HS-5 (cell line): ENCODE measurements around the gene MUC7.
"Not testable (repeated sequence)": the region's sequence is repeated elsewhere in the genome, so short reads cannot be mapped to it uniquely, and the experiment has no call there.

ENCODE experiments used
- DNase-seq: peaks from one replicate; pipeline ENCODE4 v3.0.0-alpha.2; 2012; ENCODE audit warnings: low read depth

Gene MUC7

GRCh38 chr4:70471897-70472296 is at the start of gene MUC7:
MUC7 (plus strand) TSS chr4:70472197; CDS start chr4:70474022, 1,825 bp downstream.
- DNase-seq: no peak

GRCh38 chr4:70425306-70425705 is 46.7 kb upstream of the MUC7 start:
- DNase-seq: no peak

- no peak for DNase-seq
Observed at GRCh38 chr4:70426789-70427188, 45.2 kb upstream of the MUC7 start.

GRCh38 chr4:70437197-70437596 is 34.8 kb upstream of the MUC7 start:
- no peak for DNase-seq

- no peak for DNase-seq
Observed at GRCh38 chr4:70442474-70442873, 29.5 kb upstream of the MUC7 start.

GRCh38 chr4:70443329-70443728 is 28.7 kb upstream of the MUC7 start:
- no peak for DNase-seq

- DNase-seq: no peak
Observed at GRCh38 chr4:70449220-70449619, 22.8 kb upstream of the MUC7 start.

GRCh38 chr4:70452946-70453345 is 19.1 kb upstream of the MUC7 start:
- DNase-seq: no peak

- no peak for DNase-seq
Observed at GRCh38 chr4:70463335-70463734, 8.7 kb upstream of the MUC7 start.

GRCh38 chr4:70473679-70474078 is 1.7 kb downstream of the MUC7 start:
- DNase-seq: peak; percentile 8

GRCh38 chr4:70488748-70489147 is 16.8 kb downstream of the MUC7 start:
- no peak for DNase-seq

- DNase-seq: no peak
Observed at GRCh38 chr4:70496231-70496630, 24.2 kb downstream of the MUC7 start.

GRCh38 chr4:70501838-70502237 is 29.8 kb downstream of the MUC7 start:
- DNase-seq: not testable (repeated sequence)

GRCh38 chr4:70504733-70505132 is 32.7 kb downstream of the MUC7 start:
- DNase-seq: no peak

- no peak for DNase-seq
Observed at GRCh38 chr4:70505151-70505748, 33.3 kb downstream of the MUC7 start.

GRCh38 chr4:70508801-70509200 is 36.8 kb downstream of the MUC7 start:
- no peak for DNase-seq

- DNase-seq: no peak
Observed at GRCh38 chr4:70511365-70511764, 39.4 kb downstream of the MUC7 start.

- peak; percentile 63 for DNase-seq
Observed at GRCh38 chr4:70515367-70516250, 43.6 kb downstream of the MUC7 start.

- DNase-seq: no peak
Observed at GRCh38 chr4:70518269-70518668, 46.3 kb downstream of the MUC7 start, which contains the start of gene AMTN. AMTN (plus strand) TSS chr4:70518569; CDS start chr4:70518778, 209 bp downstream.

GRCh38 chr4:70518716-70519115 is 46.7 kb downstream of the MUC7 start:
- no peak for DNase-seq

GRCh38 chr4:70522626-70523025 is 50.6 kb downstream of the MUC7 start:
- no peak for DNase-seq

GRCh38 chr4:70530997-70531396 is 59.0 kb downstream of the MUC7 start:
- DNase-seq: no peak

- no peak for DNase-seq
Observed at GRCh38 chr4:70531981-70532380, 60.0 kb downstream of the MUC7 start.
